HG03442 (cell line): Measurements from ENCODE around the gene ITM2B.

ENCODE experiments used
- ATAC-seq: cut with Tn5 transposase; IDR thresholded peaks from one replicate; pipeline ENCODE4 v1.9.1; 2021; ENCODE audit warnings: mild to moderate bottlenecking, moderate library complexity; ENCODE audit not compliant: unreplicated experiment

Gene ITM2B

GRCh38 chr13:48255090-48255489 lies 22.1 kb downstream of the ITM2B start:
- no peak for ATAC-seq

- no peak for ATAC-seq
These were observed 22.9 kb downstream of the ITM2B start for GRCh38 chr13:48255954-48256353.

- no peak for ATAC-seq
These were observed 25.0 kb downstream of the ITM2B start for GRCh38 chr13:48258002-48258401.

GRCh38 chr13:48258430-48258829 lies 25.4 kb downstream of the ITM2B start:
- no peak for ATAC-seq

- no peak for ATAC-seq
These were observed 28.0 kb downstream of the ITM2B start for GRCh38 chr13:48260970-48261369.

GRCh38 chr13:48263196-48263595 lies 30.2 kb downstream of the ITM2B start:
- ATAC-seq, result no peak

GRCh38 chr13:48264058-48264457 lies 31.1 kb downstream of the ITM2B start:
- no peak for ATAC-seq

- ATAC-seq, result peak; percentile 80
These were observed 32.3 kb downstream of the ITM2B start for GRCh38 chr13:48265217-48265815.

- no peak for ATAC-seq
These were observed 33.1 kb downstream of the ITM2B start for GRCh38 chr13:48266150-48266549.

- no peak for ATAC-seq
These were observed 34.0 kb downstream of the ITM2B start for GRCh38 chr13:48266701-48267639.

- no peak for ATAC-seq
These were observed 35.0 kb downstream of the ITM2B start for GRCh38 chr13:48268019-48268418.

- ATAC-seq, result no peak
These were observed 40.3 kb downstream of the ITM2B start for GRCh38 chr13:48273346-48273745.

- ATAC-seq, result no peak
These were observed 42.5 kb downstream of the ITM2B start for GRCh38 chr13:48275507-48275906.

GRCh38 chr13:48278806-48279205 lies 45.8 kb downstream of the ITM2B start:
- ATAC-seq, result no peak

- ATAC-seq, result no peak
These were observed 48.5 kb downstream of the ITM2B start for GRCh38 chr13:48281556-48281955.

- no peak for ATAC-seq
These were observed 58.7 kb downstream of the ITM2B start for GRCh38 chr13:48291730-48292129.

GRCh38 chr13:48292650-48293049 lies 59.6 kb downstream of the ITM2B start:
- ATAC-seq, result no peak

GRCh38 chr13:48294653-48295052 lies 61.6 kb downstream of the ITM2B start:
- ATAC-seq, result no peak

- no peak for ATAC-seq
These were observed 62.3 kb downstream of the ITM2B start for GRCh38 chr13:48295271-48295670.

GRCh38 chr13:48296528-48296927 lies 63.5 kb downstream of the ITM2B start:
- ATAC-seq, result no peak

- no peak for ATAC-seq
These were observed 64.3 kb downstream of the ITM2B start for GRCh38 chr13:48297131-48297786.

- ATAC-seq, result no peak
These were observed 66.6 kb downstream of the ITM2B start for GRCh38 chr13:48299591-48299990.
